ENCODE data around the gene HIBADH.

HIBADH gene

GRCh38 chr7:27634671-27635493 is 27.8 kb downstream of the HIBADH start:
- DNase-seq: no peak

- DNase-seq: no peak
Observed at GRCh38 chr7:27633062-27633461, 29.6 kb downstream of the HIBADH start.

- no peak for DNase-seq
Observed at GRCh38 chr7:27631391-27631790, 31.3 kb downstream of the HIBADH start.

- DNase-seq: no peak
Observed at GRCh38 chr7:27627146-27627545, 35.5 kb downstream of the HIBADH start.

- DNase-seq: no peak
Observed at GRCh38 chr7:27619492-27619891, 43.2 kb downstream of the HIBADH start.

GRCh38 chr7:27617651-27618381 is 44.9 kb downstream of the HIBADH start:
- no peak for DNase-seq

- DNase-seq: no peak
Observed at GRCh38 chr7:27616914-27617548, 45.7 kb downstream of the HIBADH start.

GRCh38 chr7:27616186-27616491 is 46.5 kb downstream of the HIBADH start:
- no peak for DNase-seq

GRCh38 chr7:27615420-27616185 is 47.1 kb downstream of the HIBADH start:
- DNase-seq: no peak

GRCh38 chr7:27614095-27614494 is 48.6 kb downstream of the HIBADH start:
- DNase-seq: no peak

- DNase-seq: peak; percentile 21
Observed at GRCh38 chr7:27611059-27611458, 51.6 kb downstream of the HIBADH start.

- no peak for DNase-seq
Observed at GRCh38 chr7:27608776-27609495, 53.7 kb downstream of the HIBADH start.

- DNase-seq: no peak
Observed at GRCh38 chr7:27607210-27607606, 55.5 kb downstream of the HIBADH start.

- DNase-seq: peak; percentile 48
Observed at GRCh38 chr7:27606270-27607209, 56.1 kb downstream of the HIBADH start.

- no peak for DNase-seq
Observed at GRCh38 chr7:27605689-27606269, 56.9 kb downstream of the HIBADH start.

GRCh38 chr7:27605283-27605682 is 57.4 kb downstream of the HIBADH start:
- no peak for DNase-seq

- DNase-seq: no peak
Observed at GRCh38 chr7:27603813-27604212, 58.9 kb downstream of the HIBADH start.

- DNase-seq: no peak
Observed at GRCh38 chr7:27602766-27603165, 59.9 kb downstream of the HIBADH start.

GRCh38 chr7:27601217-27601616 is 61.5 kb downstream of the HIBADH start:
- DNase-seq: no peak

GRCh38 chr7:27600247-27600646 is 62.4 kb downstream of the HIBADH start:
- no peak for DNase-seq

GRCh38 chr7:27595009-27595408 is 67.7 kb downstream of the HIBADH start:
- no peak for DNase-seq
